ENCODE results near the gene STRIP2. TPM values are rescaled to one million over a fixed set of nuclear protein-coding genes. Genes with fewer than 3 reads are reported as not detected.

STRIP2 gene
- total and polyA plus RNA-seq, 9 of the 15 experiments (the other 6 are each of a cell fraction or from before 2014, with no cell fraction given): 10.1 to 81.8 (median 42.3) TPM

GRCh38 chr7:129434675-129435318 is 565 bp downstream of the STRIP2 start (continued):
- no peak for TF ChIP-seq ZBTB11 (CRISPR knock-in tag; IDR thresholded peaks at IDR 0.05)
- peak; percentile 76 for TF ChIP-seq POLR2G (IDR thresholded peaks at IDR 0.05; ENCODE audit: low read depth, low read length)
- TF ChIP-seq ZNF431 (CRISPR knock-in tag; IDR thresholded peaks at IDR 0.05): peak; percentile 44; the same call in 1 of the 2 replicates

DNA sequence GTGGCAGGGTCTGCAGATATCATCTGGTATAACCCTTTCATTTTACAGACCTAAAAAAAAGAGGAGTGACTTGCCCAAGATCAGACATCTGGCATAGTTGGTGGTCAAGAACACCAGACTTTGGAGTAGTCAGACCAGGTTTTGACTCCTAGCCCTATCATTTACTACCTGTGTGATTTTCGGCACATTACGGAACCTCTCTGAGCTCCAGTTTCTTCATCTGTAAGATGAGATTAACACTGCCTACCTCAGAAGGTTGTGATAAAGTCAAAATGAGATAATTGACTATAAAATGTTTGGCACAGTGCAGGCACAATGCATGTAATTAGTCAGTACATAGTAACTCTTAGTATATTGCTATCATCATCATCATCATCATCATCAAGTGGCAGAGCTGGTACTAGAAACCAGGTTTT is 1.2 kb downstream of the STRIP2 start:
- no peak for FAIRE-seq
- DNase-seq (ENCODE audit: extremely low read depth in 1 of 4, low spot score in 3 of 4): peak in 1 of 4 experiments; percentile 37
- in situ Hi-C loops (cut with MboI) (no loop called here), intact Hi-C loops (cut with micrococcal nuclease) (loop anchor here (1.0 to 5.0 kb wide), 2 partner anchors 34 to 522 kb away; no protein-coding TSS in a partner anchor)
- Histone ChIP-seq H3K27ac (ENCODE audit: extremely low read depth, low read depth, low read length) (peak overlapping the region; percentile 67), H3K27me3 (ENCODE audit: control insufficient read depth in 2 of 2, insufficient read depth in 2 of 2, low read length in 2 of 2) (no peaks in the 10 kb centered on the region), H3K4me2 (ENCODE audit: insufficient read depth, low read length) (peak overlapping the region; percentile 86), H2AFZ (ENCODE audit: low read depth, low read length) (no peak overlapping the region), H3K4me3 (peak overlapping the region; percentile 60), H3K9me1 (ENCODE audit: control insufficient read depth, insufficient read depth, low read length) (no peaks in the 10 kb centered on the region), H4K20me1 (replicated peaks; ENCODE audit: control insufficient read depth, insufficient read depth, low read length) (no peaks in the 10 kb centered on the region), H3K4me1 (replicated peaks in 1 of 2; ENCODE audit: control insufficient read depth in 2 of 2, insufficient read depth in 2 of 2, low read length in 2 of 2) (peaks cover 44 to 63% of the 10 kb centered on the region in 2 experiments), H3K36me3 (ENCODE audit: control insufficient read depth, insufficient read depth, low read length) (peaks cover 27% of the 10 kb centered on the region), H3K9me3 (replicated peaks; ENCODE audit: control insufficient read depth, insufficient read depth, low read depth, low read length) (no peaks in the 10 kb centered on the region), H3K79me2 (ENCODE audit: control insufficient read depth, insufficient read depth, low read length) (peaks cover 56% of the 10 kb centered on the region), H3K9ac (ENCODE audit: insufficient read depth in 1 of 2, low read depth in 2 of 2, low read length in 2 of 2) (peak overlapping the region; percentile 75 to 99)
- ChIA-PET POLR2A (interaction anchor here (0.6 to 4.8 kb wide), 9 partner anchors 10 to 469 kb away, joined by 3 to 44 read pairs (median 4); no protein-coding TSS in a partner anchor), CTCF (ENCODE audit: low intra/inter-chr PET ratio) (no interaction called here)
- ATAC-seq: no peak
- WGBS (ENCODE audit: insufficient coverage, low coverage, missing lambda C conversion rate): 14% methylated on average over 2 of the region's 2 CpGs
- no TSS peak for BruUV-seq (replicated peaks)
- TF ChIP-seq TSHZ1 (CRISPR knock-in tag; IDR thresholded peaks at IDR 0.05) (no peak), MTF1 (CRISPR knock-in tag; IDR thresholded peaks at IDR 0.05; ENCODE audit: borderline replicate concordance) (no peak), NRF1 (conservative IDR thresholded peaks at IDR 0.05 in 1 of 2, IDR thresholded peaks at IDR 0.05 in 1 of 2) (no peak), POU5F1 (IDR thresholded peaks at IDR 0.05; ENCODE audit: borderline replicate concordance, low read depth, low read length, partially characterized antibody) (no peak), FOSL1 (tag; conservative IDR thresholded peaks at IDR 0.05) (0 out of 2 replicates have a peak, but pooled peaks have one; percentile 1), KAT7 (CRISPR knock-in tag; IDR thresholded peaks at IDR 0.05; ENCODE audit: borderline replicate concordance) (0 out of 2 replicates have a peak, but pooled peaks have one; percentile 62)

All from K562 (cell line).